NCI-H2196 (cell line): ENCODE results near the gene BAZ2B.
A peak's percentile ranks its signal among the peaks of the same experiment; 100 is the strongest.
"Not testable (repeated sequence)": the region's sequence is repeated elsewhere in the genome, so short reads cannot be mapped to it uniquely, and the experiment has no call there.

Experiments
- DNase-seq: peaks from one replicate; lab custom pipeline; 2025; ENCODE audit not compliant: unreplicated experiment; lab: John Stamatoyannopoulos, UW

Gene BAZ2B

GRCh38 chr2:159616286-159616701 is at the start of gene BAZ2B:
Gene BAZ2B (minus strand): TSS chr2:159616548. CDS start chr2:159478719, 137,829 bp downstream.
- DNase-seq, result peak; percentile 48

GRCh38 chr2:159661286-159661685 is 44.9 kb upstream of the BAZ2B start:
- DNase-seq, result no peak

GRCh38 chr2:159658881-159659873 is 42.8 kb upstream of the BAZ2B start:
- DNase-seq, result no peak

- DNase-seq, result no peak
Measured at GRCh38 chr2:159653962-159654361, 37.6 kb upstream of the BAZ2B start.

- no peak for DNase-seq
Measured at GRCh38 chr2:159651884-159652283, 35.5 kb upstream of the BAZ2B start.

GRCh38 chr2:159650574-159650973 is 34.2 kb upstream of the BAZ2B start:
- DNase-seq, result peak; percentile 14

GRCh38 chr2:159648643-159649042 is 32.3 kb upstream of the BAZ2B start:
- no peak for DNase-seq

GRCh38 chr2:159647667-159648066 is 31.3 kb upstream of the BAZ2B start:
- no peak for DNase-seq

GRCh38 chr2:159640176-159640575 is 23.8 kb upstream of the BAZ2B start:
- no peak for DNase-seq

GRCh38 chr2:159639712-159640111 is 23.4 kb upstream of the BAZ2B start:
- no peak for DNase-seq

- no peak for DNase-seq
Measured at GRCh38 chr2:159639071-159639470, 22.7 kb upstream of the BAZ2B start.

GRCh38 chr2:159637988-159638501 is 21.7 kb upstream of the BAZ2B start:
- DNase-seq, result no peak

GRCh38 chr2:159637240-159637639 is 20.9 kb upstream of the BAZ2B start:
- no peak for DNase-seq

- DNase-seq, result no peak
Measured at GRCh38 chr2:159635006-159635789, 18.9 kb upstream of the BAZ2B start.

- DNase-seq, result no peak
Measured at GRCh38 chr2:159633219-159633618, 16.9 kb upstream of the BAZ2B start.

GRCh38 chr2:159625628-159626027 is 9.3 kb upstream of the BAZ2B start:
- DNase-seq, result not testable (repeated sequence)

- DNase-seq, result no peak
Measured at GRCh38 chr2:159623436-159623835, 7.1 kb upstream of the BAZ2B start.

- no peak for DNase-seq
Measured at GRCh38 chr2:159622966-159623365, 6.6 kb upstream of the BAZ2B start.

- DNase-seq, result no peak
Measured at GRCh38 chr2:159620796-159621195, 4.4 kb upstream of the BAZ2B start.

- DNase-seq, result peak; percentile 76
Measured at GRCh38 chr2:159617646-159618045, 1.3 kb upstream of the BAZ2B start.

- DNase-seq, result no peak
Measured at GRCh38 chr2:159617100-159617499, 752 bp upstream of the BAZ2B start.
